HL-60 (cell line): ENCODE measurements around the gene ARL4C.

Experiments
- DNase-seq, 2 experiments: peaks; one replicate each; pipeline ENCODE4 v3.0.0-alpha.2; 2010 to 2020; ENCODE audit warnings: low read depth in 1 of 2, low spot score in 1 of 2
- H3K27ac ChIP-seq: fragments of 250-450 bp; sonication (Bioruptor Pico); replicated peaks from 2 replicates; pipeline ENCODE4 v1.5.1; 2020; ENCODE audit warnings: mild to moderate bottlenecking, moderate library complexity
- H3K27me3 ChIP-seq: fragments of 250-450 bp; sonication (Bioruptor Pico); 2 replicates; pipeline ENCODE4 v1.5.1; 2021; ENCODE audit warnings: mild to moderate bottlenecking, moderate library complexity; ENCODE audit not compliant: insufficient read depth, poor library complexity, severe bottlenecking
- H3K4me3 ChIP-seq: replicated peaks from 2 replicates; pipeline ENCODE4 v1.5.1; 2011; ENCODE audit warnings: mild to moderate bottlenecking, control low read depth, low read length; ENCODE audit not compliant: insufficient read depth
- CTCF ChIP-seq: IDR thresholded peaks from one replicate; pipeline ENCODE4 v1.5.1; 2011; ENCODE audit warnings: low read length, control low read depth, inconsistent platforms; ENCODE audit not compliant: insufficient read depth
- GABPA ChIP-seq: IDR thresholded peaks from 2 replicates; pipeline ENCODE4 v1.6.1; 2012; ENCODE audit warnings: low read depth
- POLR2AphosphoS5 ChIP-seq: IDR thresholded peaks from 2 replicates; pipeline ENCODE4 v1.6.1; 2012; ENCODE audit warnings: low read depth
- REST ChIP-seq: IDR thresholded peaks from 2 replicates; pipeline ENCODE4 v1.6.1; 2012; ENCODE audit warnings: low read depth; ENCODE audit not compliant: insufficient replicate concordance
- SPI1 ChIP-seq: IDR thresholded peaks from 2 replicates; pipeline ENCODE4 v1.6.1; 2012; ENCODE audit warnings: low read depth, mild to moderate bottlenecking, borderline replicate concordance

ARL4C gene

DNA sequence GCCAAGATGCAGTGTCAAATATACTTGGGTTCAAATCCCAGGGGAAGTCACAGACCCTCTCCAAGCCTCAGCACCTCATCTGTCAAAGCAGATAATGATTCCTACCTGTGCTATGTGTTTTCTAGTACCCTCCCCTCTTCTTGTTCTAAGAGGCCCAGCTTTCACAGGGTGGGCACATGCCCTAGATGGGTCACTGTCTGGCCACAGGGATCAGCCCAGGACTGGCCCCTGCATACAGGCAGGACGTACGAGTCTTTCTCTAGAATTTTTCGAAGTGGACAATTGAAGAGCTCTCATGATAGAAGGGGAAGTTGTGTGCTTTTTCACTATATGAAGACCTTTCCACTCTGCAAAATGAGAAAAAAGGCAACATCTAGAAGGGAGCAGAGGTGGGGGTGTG lies 22.2 kb downstream of the ARL4C start:
- Histone ChIP-seq H3K4me3 (no peak overlapping the region), H3K27me3 (no peaks in the 10 kb centered on the region), H3K27ac (no peak overlapping the region)
- no peak for DNase-seq
- TF ChIP-seq SPI1 (no peak), REST (no peak), GABPA (no peak), POLR2AphosphoS5 (no peak), CTCF (no peak)

DNA sequence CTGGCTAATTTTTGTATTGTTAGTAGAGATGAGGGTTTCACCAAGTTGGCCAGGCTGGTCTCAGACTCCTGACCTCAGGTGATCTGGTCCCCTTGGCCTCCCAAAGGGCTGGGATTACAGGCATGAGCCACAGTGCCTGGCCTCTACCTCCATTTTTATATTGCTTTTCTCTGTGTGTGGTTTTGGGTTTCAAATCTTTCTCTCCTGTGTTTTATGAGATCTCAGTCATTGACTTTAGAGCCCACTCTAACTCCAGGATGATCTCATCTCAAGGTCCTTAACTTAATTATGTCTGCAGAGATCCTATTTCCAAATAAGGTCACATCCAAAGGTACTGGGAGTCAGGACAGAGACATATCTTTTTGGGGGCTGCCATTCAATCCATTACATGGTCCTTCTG lies 24.7 kb downstream of the ARL4C start:
- TF ChIP-seq SPI1 = no peak
- no peak for TF ChIP-seq POLR2AphosphoS5
- TF ChIP-seq GABPA = no peak
- no peak for TF ChIP-seq REST
- TF ChIP-seq CTCF = no peak
- Histone ChIP-seq H3K4me3 (no peak overlapping the region), H3K27me3 (no peaks in the 10 kb centered on the region), H3K27ac (no peak overlapping the region)
- DNase-seq = no peak

GRCh38 chr2:234469972-234470371 lies 26.9 kb downstream of the ARL4C start:
- Histone ChIP-seq H3K27ac (no peak overlapping the region), H3K27me3 (no peaks in the 10 kb centered on the region), H3K4me3 (no peak overlapping the region)
- DNase-seq = no peak
- TF ChIP-seq GABPA (no peak), REST (no peak), SPI1 (no peak), CTCF (no peak), POLR2AphosphoS5 (no peak)
